Measurements from ENCODE around the gene STXBP6.

- TF ChIP-seq CTCF (IDR thresholded peaks at IDR 0.05; ENCODE audit: low read depth, low read length, poor library complexity, severe bottlenecking) (no peak), EZH2phosphoT487 (IDR thresholded peaks at IDR 0.05; ENCODE audit: borderline replicate concordance, low read length) (no peak)
These were observed 245.3 kb downstream of the STXBP6 start for GRCh38 chr14:24804552-24805212.
